CD4-positive, alpha-beta memory T cell (primary cell): Measurements from ENCODE around the gene AK5. TPM values are rescaled to one million over a fixed set of nuclear protein-coding genes. Genes with fewer than 3 reads are reported as not detected.
"Not testable (repeated sequence)": the region's sequence is repeated elsewhere in the genome, so short reads cannot be mapped to it uniquely, and the experiment has no call there.

Experiments used
- CTCF ChIA-PET: fragments of 350-600 bp; sonication (Branson Sonifier 250); formaldehyde crosslinking; loops from one replicate; lab custom pipeline; 2021; ENCODE audit warnings: inconsistent platforms; ENCODE audit not compliant: partially characterized antibody; lab: Charles Lee
- POLR2A ChIA-PET: fragments of 350-600 bp; sonication (Branson Sonifier 250); formaldehyde crosslinking; loops from one replicate; lab custom pipeline; 2021; ENCODE audit not compliant: partially characterized antibody; lab: Charles Lee
- DNase-seq, 5 donors: peaks; one replicate each; pipeline versions ENCODE4 v3.0.0 to v3.0.0-alpha.2; 2020 to 2022; ENCODE audit warnings: mixed read lengths in 1 of 5
- H3K27ac ChIP-seq: one replicate; pipeline ENCODE4 v1.7.0; 2013; ENCODE audit warnings: low read depth, low read length
- H3K27me3 ChIP-seq: 2 replicates; pipeline ENCODE4 v1.7.0; 2013; ENCODE audit warnings: mild to moderate bottlenecking, low read length, moderate library complexity; ENCODE audit not compliant: insufficient read depth
- H3K36me3 ChIP-seq: 2 replicates; pipeline ENCODE4 v1.7.0; 2013; ENCODE audit warnings: mild to moderate bottlenecking, low read length, moderate library complexity; ENCODE audit not compliant: insufficient read depth
- H3K4me1 ChIP-seq: 2 replicates; pipeline ENCODE4 v1.7.0; 2013; ENCODE audit warnings: mild to moderate bottlenecking, low read length, moderate library complexity; ENCODE audit not compliant: insufficient read depth
- H3K4me3 ChIP-seq, 2 donors: one replicate each; pipeline ENCODE4 v1.7.0; 2013; ENCODE audit warnings: low read length in 2 of 2, mild to moderate bottlenecking in 1 of 2
- H3K9me3 ChIP-seq, 2 donors: one replicate each; pipeline ENCODE4 v1.7.0; 2013; ENCODE audit warnings: low read length in 2 of 2, control low read depth in 1 of 2; ENCODE audit not compliant: control insufficient read depth in 1 of 2
- H3K27ac Mint-ChIP-seq, 7 donors: one replicate each; pipeline ENCODE4 v1.8.0; 2020 to 2021; ENCODE audit warnings: mixed read lengths in 7 of 7, mild to moderate bottlenecking in 6 of 7, inconsistent platforms in 3 of 7, moderate library complexity in 3 of 7
- H3K27me3 Mint-ChIP-seq, 2 donors: one replicate each; pipeline ENCODE4 v1.8.0; 2020 to 2021; ENCODE audit warnings: mixed read lengths in 2 of 2
- H3K36me3 Mint-ChIP-seq, 2 donors: one replicate each; pipeline ENCODE4 v1.8.0; 2020 to 2021; ENCODE audit warnings: mixed read lengths in 2 of 2, inconsistent platforms in 1 of 2, mild to moderate bottlenecking in 1 of 2
- H3K4me1 Mint-ChIP-seq, 4 donors: one replicate each; pipeline ENCODE4 v1.8.0; 2020 to 2021; ENCODE audit warnings: mixed read lengths in 4 of 4, mild to moderate bottlenecking in 1 of 4
- H3K4me3 Mint-ChIP-seq, 8 donors: one replicate each; pipeline ENCODE4 v1.8.0; 2020 to 2021; ENCODE audit warnings: mixed read lengths in 8 of 8, mild to moderate bottlenecking in 7 of 8, moderate library complexity in 6 of 8, inconsistent platforms in 3 of 8
- H3K9me3 Mint-ChIP-seq, 8 donors: one replicate each; pipeline ENCODE4 v1.8.0; 2020 to 2021; ENCODE audit warnings: mixed read lengths in 8 of 8, mild to moderate bottlenecking in 5 of 8, inconsistent platforms in 3 of 8, moderate library complexity in 1 of 8
- intact Hi-C: fragments of 100-400 bp; cut with micrococcal nuclease; formaldehyde crosslinking; loops from one replicate; pipeline ENCODE4 v1.15.1; 2023
- polyA plus RNA-seq, 2 donors: library from polyadenylated mRNA; unstranded; fragments of 300-500 nt; fragmentation: Illumina TruSeq; gene quantifications; one replicate each; pipeline ENCODE4 v1.2.3, GENCODE V29; 2021
- total RNA-seq, 2 experiments: library from RNA; stranded (reverse); gene quantifications; one replicate each; pipeline ENCODE4 v1.2.3, GENCODE V29; 2021

Gene AK5
- total and polyA plus RNA-seq, 4 experiments from 2014 or later = 17.0 to 25.5 (median 19.3) TPM

DNA sequence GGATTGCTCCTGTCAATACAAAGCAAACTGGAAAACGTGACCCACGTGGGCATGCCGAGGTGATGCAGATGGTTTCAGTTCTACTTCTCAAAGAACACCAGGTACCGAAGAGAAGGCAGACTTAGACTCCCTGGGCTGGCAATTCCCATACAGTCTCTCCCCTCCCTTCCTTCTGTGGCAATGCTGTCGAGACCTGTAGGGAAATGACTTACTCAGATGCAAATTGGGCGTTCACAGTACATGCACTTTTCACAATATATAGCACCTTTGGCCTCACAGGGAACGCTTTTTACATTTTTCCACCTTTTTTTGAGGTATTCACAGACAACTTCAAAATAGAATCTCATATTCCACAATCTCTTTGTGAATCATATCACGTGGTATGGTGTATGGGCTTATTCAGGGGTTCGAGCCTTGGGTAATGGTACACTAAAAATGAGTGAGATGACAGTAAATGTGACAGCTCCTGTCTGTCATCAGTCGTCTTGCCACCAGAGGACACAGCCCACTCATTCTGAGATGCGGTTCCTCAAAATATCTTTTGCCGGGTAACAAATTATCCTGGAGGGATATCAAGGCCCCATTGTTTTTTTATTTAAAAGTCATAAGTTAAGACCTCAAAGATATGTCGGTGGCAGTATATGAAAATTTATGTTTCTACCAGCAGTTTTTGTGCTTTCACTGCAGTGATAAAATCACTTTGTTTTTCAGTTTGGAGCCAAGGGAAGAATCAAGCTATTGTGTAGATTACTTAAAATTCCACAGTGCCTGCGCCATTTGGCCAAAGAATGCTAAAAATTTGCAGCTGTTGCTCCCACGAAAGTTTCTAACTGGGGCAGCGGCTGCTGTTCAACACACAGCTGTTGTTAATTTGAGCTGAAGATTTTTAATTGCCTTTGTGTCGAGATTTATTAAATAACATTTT is 232.3 kb downstream of the AK5 start:
- intact Hi-C loops = no loop called here
- Histone ChIP-seq H3K4me3 (no peak overlapping the region), H3K36me3 (no peaks in the 10 kb centered on the region), H3K4me1 (no peaks in the 10 kb centered on the region), H3K9me3 (no peaks in the 10 kb centered on the region), H3K27me3 (no peaks in the 10 kb centered on the region), H3K27ac (no peak overlapping the region)
- peaks cover 0 to 23% (median 8%) of the 10 kb centered on the region in 8 donors for H3K9me3 Mint-ChIP-seq
- H3K27me3 Mint-ChIP-seq = no peaks in the 10 kb centered on the region
- no peak for DNase-seq
- H3K4me1 Mint-ChIP-seq = peaks cover 0 to 3% (median 0%) of the 10 kb centered on the region in 4 donors
- no peak overlapping the region for H3K27ac Mint-ChIP-seq
- CTCF ChIA-PET = no interaction called here
- no peak overlapping the region for H3K4me3 Mint-ChIP-seq
- POLR2A ChIA-PET = no interaction called here
- peaks cover 4 to 16% of the 10 kb centered on the region in 2 donors for H3K36me3 Mint-ChIP-seq

DNA sequence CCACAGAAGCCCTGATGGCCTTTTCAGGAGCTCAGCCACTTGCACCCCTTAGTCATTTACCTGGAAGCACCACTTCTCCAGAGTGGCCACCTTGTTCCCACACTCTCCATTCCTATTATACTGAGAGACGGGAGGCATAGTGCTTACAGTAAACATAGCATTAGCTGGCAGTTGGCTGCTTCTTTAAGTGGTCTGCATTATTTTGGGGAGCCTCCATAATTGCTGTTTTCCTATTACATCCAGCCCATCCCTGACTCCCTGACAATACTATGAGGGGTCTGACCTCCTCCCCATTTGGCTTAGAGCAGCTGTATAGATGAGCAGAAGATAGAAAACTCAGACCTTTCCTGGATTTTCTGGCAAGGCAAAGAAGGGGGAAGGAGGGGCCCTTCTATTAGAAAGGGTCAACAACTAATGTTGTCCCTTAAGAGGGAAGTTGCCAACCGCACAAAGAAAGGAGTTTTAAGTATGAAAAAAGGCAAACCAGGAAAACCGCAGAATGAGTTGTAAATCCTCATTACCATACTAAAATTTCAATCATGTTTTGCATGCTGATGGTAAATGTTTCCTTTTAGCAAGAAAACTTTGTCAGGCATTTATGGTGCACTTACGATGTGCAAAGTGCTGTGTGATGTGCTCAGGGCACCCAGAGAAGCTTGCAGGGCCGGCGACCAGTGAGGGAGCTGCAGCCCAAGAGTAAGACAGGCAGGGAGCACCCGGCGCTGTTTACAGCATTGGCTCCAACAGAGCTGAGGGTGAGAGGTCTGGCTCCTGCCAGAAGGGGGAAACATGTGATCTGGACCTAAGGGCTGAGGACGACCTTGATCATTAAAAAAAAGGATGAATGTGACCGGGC is 233.3 kb downstream of the AK5 start:
- H3K36me3 Mint-ChIP-seq = peaks cover 7 to 17% of the 10 kb centered on the region in 2 donors
- H3K4me1 Mint-ChIP-seq = peaks cover 0 to 3% (median 0%) of the 10 kb centered on the region in 4 donors
- H3K27me3 Mint-ChIP-seq = no peaks in the 10 kb centered on the region
- intact Hi-C loops = no loop called here
- peaks cover 0 to 23% (median 8%) of the 10 kb centered on the region in 8 donors for H3K9me3 Mint-ChIP-seq
- Histone ChIP-seq H3K27me3 (no peaks in the 10 kb centered on the region), H3K4me3 (no peak overlapping the region), H3K36me3 (no peaks in the 10 kb centered on the region), H3K27ac (no peak overlapping the region), H3K9me3 (no peaks in the 10 kb centered on the region), H3K4me1 (no peaks in the 10 kb centered on the region)
- ChIA-PET CTCF (interaction anchor here (1.5 kb wide), 1 partner anchor 18 kb away, joined by 4 read pairs; no protein-coding TSS in a partner anchor), POLR2A (no interaction called here)
- no peak for DNase-seq
- H3K4me3 Mint-ChIP-seq = no peak overlapping the region
- H3K27ac Mint-ChIP-seq = peak overlapping the region in 1 of 7 donors; percentile 73

DNA sequence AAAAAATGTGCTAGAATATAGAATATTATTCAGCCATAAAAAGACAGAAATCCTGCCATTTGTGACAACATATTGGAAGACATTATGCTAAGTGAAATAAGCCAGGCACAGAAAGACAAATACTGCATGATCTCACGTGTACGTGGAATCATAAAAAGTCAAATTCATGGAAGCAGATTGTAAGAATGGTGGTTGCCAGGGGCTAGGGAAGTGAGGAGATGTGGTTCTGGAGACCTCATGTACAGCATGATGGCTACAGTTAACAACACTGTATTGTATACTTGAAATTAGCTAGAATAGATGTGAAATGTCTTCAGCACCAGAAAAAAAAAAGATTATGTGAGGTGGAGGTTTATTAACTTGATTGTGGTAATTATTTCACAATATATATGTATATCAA is 234.3 kb downstream of the AK5 start:
- Mint-ChIP-seq H3K4me3 (no peak overlapping the region), H3K27ac (no peak overlapping the region), H3K36me3 (peaks cover 11 to 24% of the 10 kb centered on the region in 2 donors), H3K27me3 (no peaks in the 10 kb centered on the region), H3K4me1 (peaks cover 0 to 3% (median 0%) of the 10 kb centered on the region in 4 donors), H3K9me3 (peaks cover 0 to 23% (median 11%) of the 10 kb centered on the region in 8 donors)
- ChIA-PET CTCF (interaction anchor here (1.5 kb wide), 1 partner anchor 17 kb away, joined by 4 read pairs; no protein-coding TSS in a partner anchor), POLR2A (interaction anchor here (0.6 kb wide), 1 partner anchor 171 kb away, joined by 3 read pairs; no protein-coding TSS in a partner anchor)
- Histone ChIP-seq H3K27me3 (no peaks in the 10 kb centered on the region), H3K4me1 (no peaks in the 10 kb centered on the region), H3K9me3 (no peaks in the 10 kb centered on the region), H3K27ac (no peak overlapping the region), H3K4me3 (no peak overlapping the region), H3K36me3 (no peaks in the 10 kb centered on the region)
- DNase-seq = no peak
- intact Hi-C loops = no loop called here

DNA sequence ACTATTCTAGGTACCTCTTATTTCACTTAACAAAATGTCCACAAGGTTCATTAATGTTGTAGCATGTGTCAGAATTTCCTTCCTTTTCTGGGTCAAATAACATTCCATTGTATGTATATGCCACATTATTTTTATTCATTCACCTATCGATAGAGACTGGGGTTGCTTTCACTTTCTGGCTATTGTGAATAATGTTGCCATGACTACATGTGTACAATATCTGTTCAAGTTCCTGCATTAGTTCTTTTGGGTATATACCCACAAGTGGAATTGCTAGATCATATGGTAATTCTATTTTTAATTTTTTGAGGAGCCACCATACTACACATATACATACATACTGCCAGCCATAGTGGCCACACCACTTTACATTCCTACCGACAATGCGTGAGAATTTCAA is 242.2 kb downstream of the AK5 start:
- H3K27ac Mint-ChIP-seq = peak overlapping the region in 2 of 7 donors; percentile 22 to 32
- CTCF ChIA-PET = interaction anchor here (1.9 kb wide), 1 partner anchor 9 kb away, joined by 6 read pairs; no protein-coding TSS in a partner anchor

DNA sequence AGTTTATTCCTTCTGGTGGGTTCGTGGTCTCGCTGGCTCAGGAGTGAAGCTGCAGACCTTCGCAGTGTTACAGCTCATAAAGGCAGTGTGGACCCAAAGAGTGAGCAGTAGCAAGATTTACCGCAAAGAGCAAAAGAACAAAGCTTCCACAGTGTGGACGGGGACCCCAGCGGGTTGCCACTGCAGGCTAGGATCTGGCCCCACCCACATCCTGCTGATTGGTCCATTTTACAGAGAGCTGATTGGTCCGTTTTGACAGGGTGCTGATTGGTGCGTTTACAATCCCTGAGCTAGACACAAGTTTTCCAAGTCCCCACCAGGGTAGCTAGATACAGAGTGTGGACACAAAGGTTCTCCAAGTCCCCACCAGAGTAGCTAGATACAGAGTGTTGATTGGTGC is 249.3 kb downstream of the AK5 start:
- POLR2A ChIA-PET = not testable (repeated sequence)
- CTCF ChIA-PET = interaction anchor here (0.9 to 3.7 kb wide), 5 partner anchors 217 to 385 kb away, joined by 3 to 35 read pairs (median 3); no protein-coding TSS in a partner anchor

More for the DNA sequence above, 242.2 kb downstream of the AK5 start:
- POLR2A ChIA-PET = interaction anchor here (0.6 kb wide), 1 partner anchor 101 kb away, joined by 3 read pairs; no protein-coding TSS in a partner anchor
- no peak overlapping the region for H3K27ac ChIP-seq
- H3K4me3 ChIP-seq = no peak overlapping the region
- peaks cover 21 to 41% of the 10 kb centered on the region in 2 donors for H3K36me3 Mint-ChIP-seq
- no peaks in the 10 kb centered on the region for H3K36me3 ChIP-seq
- no peaks in the 10 kb centered on the region for H3K27me3 ChIP-seq
- DNase-seq = no peak
- H3K4me1 Mint-ChIP-seq = peaks cover 8 to 21% (median 13%) of the 10 kb centered on the region in 4 donors
- no peaks in the 10 kb centered on the region for H3K9me3 ChIP-seq
- no peaks in the 10 kb centered on the region for H3K27me3 Mint-ChIP-seq
- H3K4me3 Mint-ChIP-seq = no peak overlapping the region
- intact Hi-C loops = no loop called here
- peaks cover 0 to 14% (median 6%) of the 10 kb centered on the region in 8 donors for H3K9me3 Mint-ChIP-seq
- H3K4me1 ChIP-seq = no peaks in the 10 kb centered on the region

DNA sequence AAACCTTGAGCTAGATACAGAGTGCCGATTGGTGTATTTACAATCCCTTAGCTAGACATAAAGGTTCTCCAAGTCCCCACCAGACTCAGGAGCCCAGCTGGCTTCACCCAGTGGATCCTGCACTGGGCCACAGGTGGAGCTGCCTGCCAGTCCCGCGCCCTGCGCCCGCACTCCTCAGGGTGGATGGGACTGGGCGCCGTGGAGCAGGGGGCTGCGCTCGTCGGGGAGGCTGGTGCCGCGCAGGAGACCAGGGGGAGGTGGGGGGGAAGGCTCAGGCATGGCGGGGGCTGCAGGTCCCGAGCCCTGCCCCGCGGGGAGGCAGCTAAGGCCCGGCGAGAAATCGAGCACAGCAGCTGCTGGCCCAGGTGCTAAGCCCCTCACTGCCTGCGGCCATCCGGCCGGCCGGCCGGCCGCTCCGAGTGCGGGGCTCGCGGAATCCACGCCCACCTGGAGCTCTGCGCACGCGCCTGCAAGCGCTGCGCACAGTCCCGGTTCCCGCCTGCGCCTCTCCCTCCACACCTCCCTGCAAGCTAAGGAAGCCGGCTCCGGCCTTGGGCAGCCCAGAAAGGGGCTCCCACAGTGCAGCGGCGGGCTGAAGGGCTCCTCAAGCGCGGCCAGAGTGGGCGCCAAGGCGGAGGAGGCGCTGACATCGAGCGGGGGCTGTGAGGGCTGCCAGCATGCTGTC is 249.9 kb downstream of the AK5 start:
- H3K9me3 Mint-ChIP-seq, H3K4me3 ChIP-seq, H3K9me3 ChIP-seq, H3K36me3 Mint-ChIP-seq, H3K36me3 ChIP-seq, H3K27ac Mint-ChIP-seq, H3K4me1 ChIP-seq, H3K4me3 Mint-ChIP-seq, DNase-seq, H3K27me3 ChIP-seq, H3K27ac ChIP-seq, POLR2A ChIA-PET, H3K27me3 Mint-ChIP-seq: not testable (repeated sequence)
- H3K4me1 Mint-ChIP-seq = peaks cover 4 to 15% (median 9%) of the 10 kb centered on the region in 4 donors
- intact Hi-C loops = loop anchor here (2.0 to 10.0 kb wide), 4 partner anchors 99 to 247 kb away; partner anchors contain the start of genes AK5 and ZZZ3
- CTCF ChIA-PET = interaction anchor here (0.9 to 3.7 kb wide), 13 partner anchors 9 to 1378 kb away, joined by 3 to 35 read pairs (median 6); no protein-coding TSS in a partner anchor

More for the DNA sequence above, 249.3 kb downstream of the AK5 start:
- not testable (repeated sequence) for H3K36me3 Mint-ChIP-seq, H3K9me3 ChIP-seq, H3K9me3 Mint-ChIP-seq, H3K27ac ChIP-seq, H3K27me3 Mint-ChIP-seq, H3K4me3 ChIP-seq, H3K4me1 ChIP-seq, H3K36me3 ChIP-seq, H3K4me3 Mint-ChIP-seq, H3K27me3 ChIP-seq, DNase-seq
- peak overlapping the region in 1 of 7 donors; percentile 24 for H3K27ac Mint-ChIP-seq
- intact Hi-C loops = loop anchor here (5.0 to 10.0 kb wide), 3 partner anchors 99 to 246 kb away; partner anchors contain the start of gene AK5
- H3K4me1 Mint-ChIP-seq = peaks cover 5 to 19% (median 10%) of the 10 kb centered on the region in 4 donors
